Choroid plexus epithelial cell (primary cell): ENCODE measurements around the gene TYMP.
"Not testable (repeated sequence)": the region's sequence is repeated elsewhere in the genome, so short reads cannot be mapped to it uniquely, and the experiment has no call there.

Experiments used
- DNase-seq: peaks from one replicate; pipeline ENCODE4 v3.0.0-alpha.2; 2010; ENCODE audit warnings: low read depth
- H3K4me3 ChIP-seq: 2 replicates; pipeline ENCODE4 v1.5.1; 2011; ENCODE audit warnings: low read depth, mild to moderate bottlenecking, control low read depth, low read length, moderate library complexity
- CTCF ChIP-seq: conservative IDR thresholded peaks from 2 replicates; pipeline ENCODE4 v1.5.1; 2011; ENCODE audit warnings: low read depth, mild to moderate bottlenecking, control low read depth, inconsistent platforms, low read length, moderate library complexity

The TYMP gene

GRCh38 chr22:50522806-50523438 is 6.9 kb downstream of the TYMP start:
- no peak for DNase-seq
- no peak for TF ChIP-seq CTCF

GRCh38 chr22:50522208-50522805 is 7.5 kb downstream of the TYMP start:
- no peak overlapping the region for H3K4me3 ChIP-seq
- DNase-seq = no peak
- no peak for TF ChIP-seq CTCF

More at GRCh38 chr22:50522806-50523438, 6.9 kb downstream of the TYMP start:
- H3K4me3 ChIP-seq = no peak overlapping the region

DNA sequence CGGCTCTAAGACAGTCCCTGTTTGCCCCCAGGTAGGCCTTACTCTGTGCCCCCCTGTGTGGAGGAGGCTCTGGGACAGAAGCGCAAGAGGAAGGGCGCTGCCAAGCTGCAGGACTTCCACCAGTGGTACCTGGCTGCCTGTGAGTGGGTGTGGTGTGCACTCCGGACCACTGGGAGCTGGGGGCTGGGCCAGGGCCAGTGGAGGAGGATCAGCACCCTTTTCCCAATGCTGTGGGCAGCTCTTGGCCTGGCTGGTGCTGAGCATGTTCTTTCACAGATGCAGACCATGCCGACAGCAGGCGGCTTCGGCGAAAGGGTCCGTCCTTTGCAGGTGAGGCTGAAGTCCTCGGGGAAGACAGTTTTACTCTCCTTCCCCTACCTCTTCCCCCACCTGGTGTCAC is 8.1 kb downstream of the TYMP start:
- H3K4me3 ChIP-seq = no peak overlapping the region
- no peak for TF ChIP-seq CTCF
- no peak for DNase-seq

DNA sequence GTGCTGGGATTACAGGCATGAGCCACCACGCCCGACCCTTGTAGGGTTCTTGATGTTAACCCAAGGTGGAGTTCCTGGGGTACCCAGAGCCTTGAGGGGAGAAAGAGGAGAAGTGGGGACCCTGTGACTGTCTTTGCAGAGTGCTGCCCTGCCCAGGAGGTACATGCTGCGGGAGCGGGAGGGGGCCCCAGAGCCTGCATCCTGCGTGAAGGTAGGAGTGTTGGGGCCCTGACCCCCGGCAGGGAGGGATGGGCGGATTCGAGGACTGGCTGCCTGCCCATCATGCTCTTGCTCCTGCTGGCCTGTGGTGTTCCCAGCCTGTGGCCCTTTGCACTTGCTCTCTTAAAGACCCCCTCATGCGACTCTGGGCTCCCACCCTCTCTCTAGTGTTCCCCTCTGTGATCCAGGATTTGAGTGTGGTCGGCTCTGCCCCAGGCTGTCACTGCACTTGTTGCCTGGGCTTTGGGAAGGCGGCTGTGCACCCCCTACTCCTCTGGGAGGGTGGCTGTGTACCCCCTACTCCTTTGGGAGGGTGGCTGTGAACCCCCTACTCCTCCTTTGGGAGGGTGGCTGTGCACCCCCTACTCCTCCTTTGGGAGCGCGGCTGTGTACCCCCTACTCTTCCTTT is 8.9 kb downstream of the TYMP start:
- TF ChIP-seq CTCF = no peak
- no peak for DNase-seq
- no peak overlapping the region for H3K4me3 ChIP-seq

- not testable (repeated sequence) for H3K4me3 ChIP-seq, DNase-seq
Observed at GRCh38 chr22:50520184-50520583, 9.6 kb downstream of the TYMP start.

GRCh38 chr22:50519151-50519550 is 10.7 kb downstream of the TYMP start:
- no peak for DNase-seq
- H3K4me3 ChIP-seq = no peak overlapping the region
- no peak for TF ChIP-seq CTCF

DNA sequence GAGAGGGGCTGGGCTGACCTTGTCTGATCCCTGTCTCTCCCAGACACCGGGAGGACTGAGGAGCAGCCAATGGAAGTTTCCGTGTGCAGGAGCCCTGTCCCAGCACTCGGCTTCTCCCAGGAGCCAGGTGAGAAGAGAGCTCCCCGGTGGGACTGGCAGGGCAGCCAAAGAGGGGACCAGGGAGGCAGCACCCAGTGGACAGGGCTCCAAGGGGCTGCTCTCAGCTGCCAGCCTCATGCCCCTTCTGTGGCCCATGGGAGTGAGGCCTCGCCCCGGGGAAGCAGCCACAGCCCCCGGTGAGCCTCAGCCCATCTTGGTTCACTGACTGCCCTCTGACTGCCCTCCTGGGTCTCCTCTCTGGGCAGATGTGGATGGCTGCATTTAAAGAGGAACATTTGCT is 11.2 kb downstream of the TYMP start:
- no peak overlapping the region for H3K4me3 ChIP-seq
- TF ChIP-seq CTCF = no peak
- no peak for DNase-seq
